WERI-Rb-1 (cell line): ENCODE results near the gene C11orf21.

ENCODE experiments used
- DNase-seq: peaks from one replicate; pipeline ENCODE4 v3.0.0-alpha.2; 2020
- H3K27ac ChIP-seq: fragments of 250-450 bp; sonication (Bioruptor Pico); 2 replicates; pipeline ENCODE4 v1.5.1; 2020; ENCODE audit warnings: mild to moderate bottlenecking, moderate library complexity
- H3K27me3 ChIP-seq: fragments of 250-450 bp; sonication (Bioruptor Pico); 2 replicates; pipeline ENCODE4 v1.5.1; 2021; ENCODE audit warnings: mild to moderate bottlenecking, low read depth, moderate library complexity; ENCODE audit not compliant: insufficient read depth, severe bottlenecking
- H3K36me3 ChIP-seq: fragments of 250-450 bp; sonication (Bioruptor Pico); 2 replicates; pipeline ENCODE4 v1.5.1; 2020; ENCODE audit warnings: mild to moderate bottlenecking, moderate library complexity
- H3K4me3 ChIP-seq: 2 replicates; pipeline ENCODE4 v1.5.1; 2011; ENCODE audit warnings: low read depth, mild to moderate bottlenecking, control low read depth, low read length
- H3K9me3 ChIP-seq: fragments of 250-450 bp; sonication (Bioruptor Pico); 2 replicates; pipeline ENCODE4 v1.5.1; 2021; ENCODE audit warnings: mild to moderate bottlenecking, moderate library complexity; ENCODE audit not compliant: severe bottlenecking
- TF ChIP-seq, protein P1 (sequence below): IDR thresholded peaks from 2 replicates; pipeline ENCODE4 v1.5.1; 2011; ENCODE audit warnings: low read depth, mild to moderate bottlenecking, control low read depth, inconsistent platforms, low read length

C11orf21 gene

DNA sequence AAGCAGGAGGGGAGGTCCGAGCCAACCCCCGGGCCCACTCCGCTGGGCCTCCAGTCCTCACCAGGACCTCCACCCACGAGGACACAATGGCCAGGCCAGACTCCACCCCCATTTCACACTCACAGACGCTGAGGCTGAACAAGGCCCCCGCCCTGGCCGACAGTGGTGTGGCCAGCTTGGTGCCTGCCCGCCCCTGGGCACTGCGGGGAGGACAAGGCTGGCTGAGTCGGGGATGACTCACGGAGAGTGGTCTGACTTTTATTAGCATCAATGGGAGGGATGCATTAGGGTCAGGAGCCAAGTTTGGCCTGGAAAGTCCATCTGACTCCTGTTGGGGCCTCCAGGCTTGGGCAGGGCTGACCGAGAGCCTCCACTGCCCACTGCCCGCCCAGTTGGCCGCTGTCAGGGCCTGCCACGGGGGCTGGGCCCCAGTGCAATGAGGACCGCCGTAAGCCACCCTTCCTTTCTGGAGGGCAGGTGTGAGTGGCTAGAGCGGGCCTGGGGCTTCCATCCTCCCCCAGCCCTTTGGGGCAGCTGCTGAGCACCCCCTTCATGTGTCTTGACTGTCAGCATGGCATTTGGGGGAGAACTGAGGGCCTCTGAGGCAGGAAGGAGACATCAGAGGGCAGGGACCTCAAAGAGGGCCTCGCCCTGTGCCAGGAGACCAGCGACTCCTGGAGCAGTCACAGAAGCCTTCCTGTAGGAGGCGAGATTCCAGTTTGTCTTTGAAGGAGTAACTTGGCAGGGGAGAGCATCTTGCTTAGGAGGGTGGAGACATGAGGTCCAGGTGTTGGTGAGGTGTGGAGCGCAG is 10.7 kb upstream of the C11orf21 start:
- DNase-seq, result no peak
- TF ChIP-seq, protein P1, sequence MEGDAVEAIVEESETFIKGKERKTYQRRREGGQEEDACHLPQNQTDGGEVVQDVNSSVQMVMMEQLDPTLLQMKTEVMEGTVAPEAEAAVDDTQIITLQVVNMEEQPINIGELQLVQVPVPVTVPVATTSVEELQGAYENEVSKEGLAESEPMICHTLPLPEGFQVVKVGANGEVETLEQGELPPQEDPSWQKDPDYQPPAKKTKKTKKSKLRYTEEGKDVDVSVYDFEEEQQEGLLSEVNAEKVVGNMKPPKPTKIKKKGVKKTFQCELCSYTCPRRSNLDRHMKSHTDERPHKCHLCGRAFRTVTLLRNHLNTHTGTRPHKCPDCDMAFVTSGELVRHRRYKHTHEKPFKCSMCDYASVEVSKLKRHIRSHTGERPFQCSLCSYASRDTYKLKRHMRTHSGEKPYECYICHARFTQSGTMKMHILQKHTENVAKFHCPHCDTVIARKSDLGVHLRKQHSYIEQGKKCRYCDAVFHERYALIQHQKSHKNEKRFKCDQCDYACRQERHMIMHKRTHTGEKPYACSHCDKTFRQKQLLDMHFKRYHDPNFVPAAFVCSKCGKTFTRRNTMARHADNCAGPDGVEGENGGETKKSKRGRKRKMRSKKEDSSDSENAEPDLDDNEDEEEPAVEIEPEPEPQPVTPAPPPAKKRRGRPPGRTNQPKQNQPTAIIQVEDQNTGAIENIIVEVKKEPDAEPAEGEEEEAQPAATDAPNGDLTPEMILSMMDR, result 0 out of 2 replicates have a peak, but pooled peaks have one; percentile 2
- no peaks in the 10 kb centered on the region for H3K36me3 ChIP-seq
- no peaks in the 10 kb centered on the region for H3K9me3 ChIP-seq
- H3K4me3 ChIP-seq, result no peak overlapping the region
- peaks cover 9% of the 10 kb centered on the region for H3K27me3 ChIP-seq
- H3K27ac ChIP-seq, result no peak overlapping the region

DNA sequence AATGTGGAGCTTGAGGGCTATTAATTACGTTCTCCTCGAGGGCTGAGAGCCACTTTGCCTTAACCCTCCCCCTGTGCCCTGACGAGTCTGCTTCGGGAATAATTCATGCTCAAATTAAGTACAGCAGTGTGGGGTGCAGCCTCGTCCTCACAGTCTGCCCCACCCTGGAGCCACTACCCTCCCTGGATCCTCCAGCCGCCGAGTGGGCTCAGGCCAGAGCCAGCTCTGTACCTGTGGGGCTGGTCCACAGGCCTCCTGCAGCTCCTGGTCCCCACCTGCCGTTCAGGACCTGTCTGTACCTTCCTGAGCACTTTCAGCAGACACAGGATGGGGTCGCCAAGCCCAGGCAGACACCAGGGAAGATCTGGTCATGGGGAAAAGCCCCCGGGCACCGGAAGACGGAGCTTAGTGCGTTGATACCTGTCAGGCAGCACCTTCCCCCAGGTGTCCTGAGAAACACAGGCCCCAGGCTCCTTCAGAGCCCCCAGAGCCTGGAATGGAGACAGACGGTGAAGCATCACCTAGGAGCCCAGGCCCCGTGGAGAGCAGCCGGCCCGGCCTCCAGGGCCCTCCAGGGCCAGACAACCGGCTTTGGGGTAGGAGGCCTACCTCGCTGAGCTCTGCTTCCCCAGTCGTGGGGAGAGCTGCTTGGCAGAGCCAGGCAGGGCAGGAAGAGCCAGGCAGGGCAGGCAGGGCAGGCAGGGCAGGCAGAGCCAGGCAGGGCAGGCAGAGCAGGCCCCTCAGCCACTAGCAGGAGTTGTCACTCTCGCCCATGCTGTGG is 9.8 kb upstream of the C11orf21 start:
- no peaks in the 10 kb centered on the region for H3K9me3 ChIP-seq
- TF ChIP-seq, protein P1, result no peak
- H3K36me3 ChIP-seq, result no peaks in the 10 kb centered on the region
- H3K27me3 ChIP-seq, result peaks cover 3% of the 10 kb centered on the region
- no peak for DNase-seq
- H3K27ac ChIP-seq, result no peak overlapping the region
- no peak overlapping the region for H3K4me3 ChIP-seq

DNA sequence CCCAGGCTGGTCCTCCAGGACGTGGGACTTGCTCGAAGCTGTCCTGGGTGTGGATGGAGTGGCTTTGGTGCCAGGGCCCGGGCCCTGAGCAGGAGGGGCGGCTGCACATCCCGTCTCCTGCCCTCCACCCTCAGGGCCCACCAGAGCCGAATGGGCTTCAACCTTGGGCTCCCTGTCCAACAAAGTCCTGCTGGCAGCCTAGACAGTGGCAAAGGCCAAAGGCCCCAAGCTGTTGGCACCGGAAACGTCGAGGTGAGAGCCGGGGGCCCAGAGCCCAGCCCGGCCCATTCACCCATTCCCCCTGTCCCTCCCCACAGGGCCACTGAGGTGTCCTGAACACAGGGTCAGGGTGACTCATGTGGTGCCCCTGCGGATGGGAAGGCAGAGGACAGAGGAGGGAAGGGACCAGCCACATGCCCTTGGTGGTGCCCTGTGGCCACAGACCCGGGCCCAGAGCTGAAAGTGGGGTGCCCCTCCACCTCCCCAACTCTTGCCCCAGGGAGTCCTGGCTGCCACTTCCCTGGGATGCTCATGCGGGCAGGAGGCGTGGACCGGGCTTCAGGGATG is 9.2 kb upstream of the C11orf21 start:
- DNase-seq, result no peak
- no peaks in the 10 kb centered on the region for H3K36me3 ChIP-seq
- TF ChIP-seq, protein P1, result no peak
- no peak overlapping the region for H3K27ac ChIP-seq
- peaks cover 3% of the 10 kb centered on the region for H3K27me3 ChIP-seq
- H3K9me3 ChIP-seq, result no peaks in the 10 kb centered on the region
- H3K4me3 ChIP-seq, result no peak overlapping the region

DNA sequence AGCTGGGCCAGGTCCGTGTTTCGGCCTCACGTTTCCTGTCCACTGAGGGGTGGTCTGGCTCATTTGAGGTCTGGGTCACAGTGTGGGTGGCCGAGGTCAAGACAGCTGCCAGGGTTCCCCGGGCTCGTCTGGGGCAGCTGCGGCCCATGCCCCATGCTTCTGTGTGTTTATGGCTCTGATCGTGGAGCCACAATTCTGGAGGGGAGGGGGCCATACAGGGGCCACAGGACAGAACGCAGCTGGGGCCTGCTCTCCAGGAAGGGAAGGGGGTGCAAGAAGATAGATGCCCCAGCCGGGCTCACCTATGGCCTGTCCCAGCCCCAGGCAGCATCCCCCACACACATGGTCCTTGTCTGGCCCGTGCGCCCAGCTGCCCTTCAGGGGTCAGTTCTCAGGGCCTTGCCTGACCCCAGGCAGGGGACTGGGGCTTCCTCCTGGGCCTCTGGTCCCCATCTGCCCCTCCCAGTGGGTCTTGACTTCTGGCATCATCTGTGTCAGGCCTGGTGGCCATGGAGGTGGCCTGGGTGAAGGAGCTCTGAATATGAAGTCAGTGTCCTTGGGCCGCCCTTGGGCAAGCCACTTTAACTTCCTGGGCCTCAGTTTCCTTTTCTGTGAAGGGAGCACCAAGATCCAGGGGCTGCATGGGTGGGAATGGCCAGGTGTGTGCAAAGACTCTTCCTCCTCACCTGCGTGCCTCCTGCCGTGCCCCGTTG is 8.5 kb upstream of the C11orf21 start:
- no peak overlapping the region for H3K27ac ChIP-seq
- no peak overlapping the region for H3K4me3 ChIP-seq
- H3K36me3 ChIP-seq, result no peaks in the 10 kb centered on the region
- H3K27me3 ChIP-seq, result peaks cover 3% of the 10 kb centered on the region
- no peak for DNase-seq
- no peaks in the 10 kb centered on the region for H3K9me3 ChIP-seq
- TF ChIP-seq, protein P1, result no peak

DNA sequence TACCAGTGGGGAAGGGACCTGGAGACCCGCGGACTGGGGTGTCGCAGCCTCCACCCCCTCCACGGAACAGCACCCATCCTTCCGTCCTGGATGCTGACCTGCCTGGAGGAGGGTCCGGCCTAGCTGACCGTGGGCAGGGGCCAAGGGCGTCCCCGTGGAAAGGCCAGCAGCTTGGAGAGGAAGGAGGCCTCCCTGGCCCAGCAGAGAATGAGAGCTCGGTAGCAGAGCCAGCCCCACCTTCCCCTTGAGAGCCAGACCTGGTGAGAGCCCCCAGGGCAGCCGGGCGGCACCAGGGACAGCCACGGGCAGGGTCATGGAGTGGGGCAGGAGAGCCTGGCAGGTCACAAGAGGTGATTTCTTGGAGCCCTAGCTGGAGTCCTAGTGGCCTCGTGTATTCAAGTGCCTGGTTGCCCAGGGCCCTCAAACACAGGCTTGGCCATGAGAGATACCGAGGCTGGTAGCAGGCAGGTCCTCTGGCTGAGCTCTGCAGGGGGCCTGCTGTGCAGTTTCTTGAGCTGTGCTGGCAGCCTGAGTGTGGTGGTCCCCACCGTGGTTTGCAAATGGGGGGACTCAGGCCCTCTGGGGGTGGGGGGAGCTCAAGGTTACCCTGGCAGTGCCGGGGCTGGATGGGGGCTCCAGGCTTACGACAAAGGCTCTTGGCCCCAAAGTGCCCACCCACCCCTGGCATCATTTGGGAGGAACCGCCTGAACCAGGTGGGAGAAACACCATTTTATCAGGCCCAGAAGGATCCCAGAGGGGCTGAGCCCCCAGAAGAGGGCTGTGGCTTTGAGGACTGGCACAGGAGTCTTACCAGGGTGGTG is 7.7 kb upstream of the C11orf21 start:
- Histone ChIP-seq H3K4me3 (no peak overlapping the region), H3K27me3 (peaks cover 3% of the 10 kb centered on the region), H3K9me3 (no peaks in the 10 kb centered on the region), H3K36me3 (no peaks in the 10 kb centered on the region), H3K27ac (no peak overlapping the region)
- TF ChIP-seq, protein P1, result no peak
- no peak for DNase-seq
